ENCODE data around the gene CES4A. TPM values are rescaled to one million over a fixed set of nuclear protein-coding genes. Genes with fewer than 3 reads are reported as not detected.
"Not testable (repeated sequence)": the region's sequence is repeated elsewhere in the genome, so short reads cannot be mapped to it uniquely, and the experiment has no call there.

CES4A gene
- total RNA-seq, 2 donors from 2014 or later = 5.9 to 7.8 TPM

DNA sequence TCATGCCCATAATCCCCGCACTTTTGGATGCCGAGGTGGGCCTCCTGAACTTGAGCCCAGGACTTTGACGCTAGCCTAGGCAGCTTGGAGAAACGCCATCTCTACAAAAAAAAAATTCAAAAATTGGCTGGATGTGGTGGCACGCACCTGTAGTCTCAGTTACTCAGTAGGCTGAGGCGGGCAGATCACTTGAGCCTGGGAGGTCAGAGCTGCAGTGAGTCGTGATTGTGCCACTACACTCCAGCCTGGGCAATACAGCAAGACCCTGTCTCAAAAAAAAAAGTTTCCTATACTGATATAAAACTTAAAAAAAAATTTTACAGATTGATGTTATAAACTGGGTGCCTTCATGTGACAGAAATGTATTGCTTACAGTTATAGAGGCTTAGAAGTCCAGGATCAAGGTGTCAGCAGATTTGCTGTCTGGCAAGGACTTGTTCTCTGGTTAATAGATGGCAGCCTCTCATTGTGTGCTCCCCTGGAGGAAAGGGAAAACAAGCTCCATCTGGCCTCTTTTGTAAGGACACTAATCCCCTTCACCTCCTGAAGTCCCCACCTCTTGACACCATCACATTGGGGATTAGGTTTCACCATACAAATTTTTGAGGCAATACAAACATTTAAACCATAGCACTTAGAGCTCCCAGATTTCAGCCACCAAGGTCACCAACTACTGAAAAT lies 35.8 kb upstream of the CES4A start:
- H3K4me1 ChIP-seq = peaks cover 4% of the 10 kb centered on the region
- no peaks in the 10 kb centered on the region for H3K27me3 ChIP-seq
- no peaks in the 10 kb centered on the region for H3K9me3 ChIP-seq
- H3K9ac ChIP-seq (ENCODE audit: low read depth in 2 of 2, low read length in 2 of 2) = peak overlapping the region in 1 of 2 donors; percentile 71
- no peak overlapping the region for H3K4me3 ChIP-seq
- TF ChIP-seq, protein P1, sequence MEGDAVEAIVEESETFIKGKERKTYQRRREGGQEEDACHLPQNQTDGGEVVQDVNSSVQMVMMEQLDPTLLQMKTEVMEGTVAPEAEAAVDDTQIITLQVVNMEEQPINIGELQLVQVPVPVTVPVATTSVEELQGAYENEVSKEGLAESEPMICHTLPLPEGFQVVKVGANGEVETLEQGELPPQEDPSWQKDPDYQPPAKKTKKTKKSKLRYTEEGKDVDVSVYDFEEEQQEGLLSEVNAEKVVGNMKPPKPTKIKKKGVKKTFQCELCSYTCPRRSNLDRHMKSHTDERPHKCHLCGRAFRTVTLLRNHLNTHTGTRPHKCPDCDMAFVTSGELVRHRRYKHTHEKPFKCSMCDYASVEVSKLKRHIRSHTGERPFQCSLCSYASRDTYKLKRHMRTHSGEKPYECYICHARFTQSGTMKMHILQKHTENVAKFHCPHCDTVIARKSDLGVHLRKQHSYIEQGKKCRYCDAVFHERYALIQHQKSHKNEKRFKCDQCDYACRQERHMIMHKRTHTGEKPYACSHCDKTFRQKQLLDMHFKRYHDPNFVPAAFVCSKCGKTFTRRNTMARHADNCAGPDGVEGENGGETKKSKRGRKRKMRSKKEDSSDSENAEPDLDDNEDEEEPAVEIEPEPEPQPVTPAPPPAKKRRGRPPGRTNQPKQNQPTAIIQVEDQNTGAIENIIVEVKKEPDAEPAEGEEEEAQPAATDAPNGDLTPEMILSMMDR (IDR thresholded peaks at IDR 0.05) = no peak
- no peaks in the 10 kb centered on the region for H3K36me3 ChIP-seq
- peak overlapping the region; percentile 62 for H3K27ac ChIP-seq
- DNase-seq = no peak
- intact Hi-C loops (cut with DNase I) = no loop called here

DNA sequence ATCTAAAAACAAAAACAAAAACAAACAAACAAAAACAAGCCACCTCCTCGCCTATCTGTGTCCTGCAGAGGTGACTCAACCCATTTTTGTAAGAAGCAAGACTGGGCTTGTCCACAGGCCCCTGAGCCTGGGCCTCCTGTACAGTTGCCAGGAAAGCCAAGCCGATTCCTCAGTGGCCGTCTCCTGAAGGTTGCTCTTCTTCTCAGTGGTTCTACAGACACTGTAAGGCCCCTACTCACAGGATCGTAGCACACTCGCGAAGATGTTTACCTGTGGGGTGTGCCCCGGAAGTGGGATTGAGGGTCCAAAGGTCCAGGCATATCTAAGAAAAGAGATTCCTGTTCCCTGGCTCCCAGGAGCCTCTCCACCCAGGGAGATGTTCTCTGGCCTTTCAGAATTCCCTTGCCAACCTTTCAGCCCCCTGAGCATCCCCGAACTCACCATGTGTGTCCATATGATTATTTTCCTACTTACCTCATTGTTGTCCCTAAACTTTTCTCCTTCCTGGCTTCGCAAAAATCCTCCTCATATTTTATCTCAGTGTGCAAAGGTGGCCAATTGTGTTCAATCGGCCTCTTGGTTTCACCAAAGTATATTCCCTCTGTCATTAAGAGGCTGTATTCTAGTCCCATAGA lies 34.8 kb upstream of the CES4A start:
- intact Hi-C loops (cut with DNase I) = no loop called here
- Histone ChIP-seq H3K9ac (ENCODE audit: low read depth in 2 of 2, low read length in 2 of 2) (peak overlapping the region in 1 of 2 donors; percentile 71), H3K9me3 (no peaks in the 10 kb centered on the region), H3K4me1 (peaks cover 4% of the 10 kb centered on the region), H3K27ac (peak overlapping the region; percentile 62), H3K4me3 (no peak overlapping the region), H3K36me3 (no peaks in the 10 kb centered on the region), H3K27me3 (no peaks in the 10 kb centered on the region)
- TF ChIP-seq, protein P1 (IDR thresholded peaks at IDR 0.05) = no peak
- peak; percentile 88 for DNase-seq

DNA sequence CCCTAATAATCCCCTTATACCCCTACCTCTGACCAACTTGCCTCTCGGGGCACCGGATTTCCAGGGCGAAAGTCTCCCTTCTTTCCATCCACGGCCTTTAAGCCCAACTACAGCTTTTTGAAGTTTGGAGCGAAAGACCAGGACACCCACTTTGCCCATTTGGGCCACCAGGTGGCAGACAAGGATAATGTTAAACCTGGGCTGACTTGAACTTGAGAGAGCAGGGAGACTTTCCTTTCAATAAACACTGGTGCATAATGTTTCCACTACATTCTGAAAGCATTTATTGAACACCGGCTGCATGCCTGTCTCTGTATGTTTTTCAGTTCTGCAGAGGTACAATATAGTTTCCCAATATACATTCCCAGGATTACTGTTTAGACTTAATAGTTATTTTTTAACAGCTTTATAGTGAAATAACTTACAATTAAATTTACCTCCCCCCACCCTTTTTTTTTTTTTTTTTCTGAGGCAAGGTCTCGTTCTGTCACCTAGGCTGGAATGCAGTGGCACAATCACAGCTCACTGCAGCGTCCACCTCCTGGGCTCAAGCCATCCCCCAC lies 34.2 kb upstream of the CES4A start:
- Histone ChIP-seq H3K27ac (peak overlapping the region; percentile 62), H3K9me3 (no peaks in the 10 kb centered on the region), H3K4me1 (peaks cover 4% of the 10 kb centered on the region), H3K9ac (ENCODE audit: low read depth in 2 of 2, low read length in 2 of 2) (peak overlapping the region in 1 of 2 donors; percentile 71), H3K36me3 (no peaks in the 10 kb centered on the region), H3K27me3 (no peaks in the 10 kb centered on the region), H3K4me3 (no peak overlapping the region)
- peak; percentile 94 for DNase-seq
- intact Hi-C loops (cut with DNase I) = no loop called here
- TF ChIP-seq, protein P1 (IDR thresholded peaks at IDR 0.05) = peak; percentile 81

DNA sequence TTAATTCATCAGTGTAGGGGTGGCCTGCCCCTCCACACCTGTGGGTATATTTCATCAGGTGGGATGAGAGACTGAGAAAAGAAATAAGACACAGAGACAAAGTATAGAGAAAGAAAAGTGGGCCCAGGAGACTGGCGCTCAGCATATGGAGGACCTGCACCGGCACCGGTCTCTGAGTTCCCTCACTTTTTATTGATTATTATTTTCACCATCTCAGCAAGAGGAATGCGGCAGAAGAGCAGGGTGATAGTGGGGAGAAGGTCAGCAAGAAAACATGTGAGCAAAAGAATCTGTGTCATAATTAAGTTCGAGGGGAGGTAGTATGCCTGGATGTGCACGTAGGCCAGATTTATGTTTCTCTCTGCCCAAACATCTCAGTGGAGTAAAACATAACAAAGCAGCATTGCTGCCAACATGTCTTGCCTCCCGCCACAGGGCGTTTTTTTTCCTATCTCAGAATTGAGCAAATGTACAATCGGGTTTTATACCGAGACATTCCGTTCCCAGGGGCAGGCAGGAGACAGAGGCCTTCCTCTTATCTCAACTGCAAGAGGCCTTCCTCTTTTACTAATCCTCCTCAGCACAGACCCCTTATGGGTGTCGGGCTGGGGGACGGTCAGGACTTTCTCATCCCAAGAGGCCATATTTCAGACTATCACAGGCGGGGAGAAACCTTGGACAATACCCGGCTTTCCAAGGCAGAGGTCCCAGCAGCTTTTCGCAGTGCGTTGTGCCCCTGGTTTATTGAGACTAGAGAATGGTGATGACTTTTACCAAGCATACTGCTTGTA lies 32.8 kb upstream of the CES4A start:
- H3K9me3 ChIP-seq; H3K9ac ChIP-seq (ENCODE audit: low read depth in 2 of 2, low read length in 2 of 2); DNase-seq; H3K27me3 ChIP-seq; H3K4me3 ChIP-seq; H3K4me1 ChIP-seq; intact Hi-C loops (cut with DNase I); H3K36me3 ChIP-seq: not testable (repeated sequence)
- peak overlapping the region; percentile 39 for H3K27ac ChIP-seq

DNA sequence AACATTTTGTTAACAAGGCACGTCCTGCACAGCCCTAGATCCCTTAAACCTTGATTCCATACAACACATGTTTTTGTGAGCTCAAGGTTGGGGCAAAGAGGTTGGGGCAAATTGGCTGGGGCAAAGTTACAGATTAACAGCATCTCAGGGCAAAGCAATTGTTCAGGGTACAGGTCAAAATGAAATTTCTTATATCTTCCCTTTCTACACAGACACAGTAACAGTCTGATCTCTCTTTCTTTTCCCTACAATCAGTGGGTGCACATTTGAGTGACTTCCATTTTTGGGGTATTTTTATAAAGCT lies 32.3 kb upstream of the CES4A start:
- peak overlapping the region; percentile 39 for H3K27ac ChIP-seq
- H3K9ac ChIP-seq (ENCODE audit: low read depth in 2 of 2, low read length in 2 of 2); DNase-seq; H3K9me3 ChIP-seq; intact Hi-C loops (cut with DNase I); H3K4me1 ChIP-seq; H3K4me3 ChIP-seq; H3K27me3 ChIP-seq; H3K36me3 ChIP-seq: not testable (repeated sequence)

DNA sequence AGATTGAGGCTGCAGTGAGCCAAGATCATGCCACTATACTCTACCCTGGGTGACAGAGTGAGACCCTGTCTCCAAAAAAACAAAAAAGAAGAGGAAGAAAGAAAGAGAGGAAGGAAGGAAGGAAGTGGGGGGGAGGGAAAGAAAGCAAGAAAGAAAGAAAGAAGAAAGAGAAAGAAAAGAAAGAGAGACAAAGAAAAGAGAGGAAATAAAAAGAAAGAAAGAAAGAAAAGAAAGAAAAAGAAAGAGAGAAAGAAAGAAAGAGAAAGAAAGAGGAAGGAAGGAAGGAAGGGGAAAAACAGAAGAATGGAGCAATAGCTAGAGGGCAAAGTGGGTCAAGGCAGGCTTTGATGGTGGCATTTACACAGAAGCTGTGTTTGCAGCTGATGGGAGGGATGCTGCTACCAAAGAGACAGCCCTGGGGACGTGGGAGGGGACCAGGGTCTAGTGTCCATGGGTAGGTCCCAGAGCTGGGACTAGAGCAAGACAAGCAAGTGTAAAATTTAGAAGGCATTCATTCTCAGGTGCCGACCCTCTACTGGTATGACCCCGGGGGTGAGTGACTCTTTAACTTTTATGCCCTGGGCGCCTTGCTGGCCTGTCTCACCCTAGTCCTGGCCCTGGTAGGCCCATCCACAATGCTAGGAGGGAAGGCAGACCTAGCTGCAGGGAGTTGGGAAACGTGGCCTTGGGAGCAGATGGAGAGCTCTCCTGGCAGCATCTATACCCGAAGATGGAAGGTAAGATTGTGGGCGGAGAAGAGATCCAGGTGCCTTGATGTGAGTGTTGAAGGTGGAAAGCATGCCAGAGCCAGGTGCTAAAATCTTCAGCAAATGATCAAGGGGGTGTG lies 29.3 kb upstream of the CES4A start:
- H3K9ac ChIP-seq (ENCODE audit: low read depth in 2 of 2, low read length in 2 of 2) = peak overlapping the region in 1 of 2 donors; percentile 2
- no peaks in the 10 kb centered on the region for H3K36me3 ChIP-seq
- intact Hi-C loops (cut with DNase I) = no loop called here
- peaks cover 4% of the 10 kb centered on the region for H3K4me1 ChIP-seq
- no peaks in the 10 kb centered on the region for H3K9me3 ChIP-seq
- no peaks in the 10 kb centered on the region for H3K27me3 ChIP-seq
- TF ChIP-seq, protein P1 (IDR thresholded peaks at IDR 0.05) = no peak
- H3K27ac ChIP-seq = no peak overlapping the region
- DNase-seq = no peak
- H3K4me3 ChIP-seq = no peak overlapping the region

Measured in colonic mucosa (tissue), 4 donors.